Ascending aorta (tissue), 2 donors: Measurements from ENCODE around the gene TSPYL1. TPM values are rescaled to one million over a fixed set of nuclear protein-coding genes. Genes with fewer than 3 reads are reported as not detected.

Source experiments
- DNase-seq, 2 donors: peaks; one replicate each; pipeline ENCODE4 v3.0.0-alpha.2; 2019; ENCODE audit warnings: low spot score in 2 of 2
- H3K27ac ChIP-seq, 2 donors: fragments of 200-600 bp; sonication (generic); one replicate each; pipeline ENCODE4 v1.5.1; 2016 to 2017; ENCODE audit warnings: mild to moderate bottlenecking in 1 of 2
- H3K27me3 ChIP-seq: fragments of 200-600 bp; sonication (generic); one replicate; pipeline ENCODE4 v1.5.1; 2017
- H3K36me3 ChIP-seq, 2 donors: fragments of 200-600 bp; sonication (generic); one replicate each; pipeline ENCODE4 v1.5.1; 2016
- H3K4me1 ChIP-seq, 2 donors: fragments of 200-600 bp; sonication (generic); one replicate each; pipeline ENCODE4 v1.5.1; 2016 to 2017; ENCODE audit warnings: mild to moderate bottlenecking in 1 of 2
- H3K4me3 ChIP-seq, 2 donors: fragments of 200-600 bp; sonication (generic); one replicate each; pipeline ENCODE4 v1.5.1; 2016 to 2017; ENCODE audit warnings: mild to moderate bottlenecking in 1 of 2
- H3K9me3 ChIP-seq, 2 donors: fragments of 200-600 bp; sonication (generic); one replicate each; pipeline ENCODE4 v1.5.1; 2016
- CTCF ChIP-seq, 3 experiments: fragments of 200-600 bp in 2 of 3; fragments of 450-650 bp in 1 of 3; sonication (generic) in 2 of 3; IDR thresholded peaks; one replicate each; pipeline ENCODE4 v1.5.1; 2016 to 2019; ENCODE audit warnings: antibody characterized with exemption in 3 of 3, mild to moderate bottlenecking in 1 of 3, moderate library complexity in 1 of 3
- intact Hi-C: fragments of 100-400 bp; cut with DNase I; formaldehyde crosslinking; loops from one replicate; pipeline ENCODE4 v1.15.1; 2023
- total RNA-seq: library from RNA; depleted of rRNA; stranded (reverse); fragments of >200 nt; gene quantifications from one replicate; pipeline ENCODE4 v1.1.0, GENCODE V29; 2016

TSPYL1 gene
- total RNA-seq, 1 donor from 2014 or later, result 36.6 TPM

- H3K4me1 ChIP-seq, result no peaks in the 10 kb centered on the region
Observed at GRCh38 chr6:116267836-116268588, 11.7 kb downstream of the TSPYL1 start.

GRCh38 chr6:116266803-116267202, 12.9 kb downstream of the TSPYL1 start:
- intact Hi-C loops, result no loop called here
- H3K4me3 ChIP-seq, result no peak overlapping the region
- H3K9me3 ChIP-seq, result no peaks in the 10 kb centered on the region

More at GRCh38 chr6:116267836-116268588, 11.7 kb downstream of the TSPYL1 start:
- Histone ChIP-seq H3K27me3 (no peaks in the 10 kb centered on the region), H3K9me3 (no peaks in the 10 kb centered on the region), H3K4me3 (no peak overlapping the region), H3K36me3 (peaks cover 3% of the 10 kb centered on the region in 2 donors), H3K27ac (no peak overlapping the region)
- no peak for DNase-seq
- intact Hi-C loops, result loop anchor here (1.0 kb wide), 1 partner anchor 293 kb away; no protein-coding TSS in a partner anchor
- TF ChIP-seq CTCF (IDR thresholded peaks at IDR 0.05), result no peak

GRCh38 chr6:116265041-116265829, 14.5 kb downstream of the TSPYL1 start:
- no peaks in the 10 kb centered on the region for H3K36me3 ChIP-seq
- no peaks in the 10 kb centered on the region for H3K4me1 ChIP-seq
- TF ChIP-seq CTCF (IDR thresholded peaks at IDR 0.05), result no peak
- intact Hi-C loops, result no loop called here
- H3K27me3 ChIP-seq, result no peaks in the 10 kb centered on the region
- no peaks in the 10 kb centered on the region for H3K9me3 ChIP-seq
- H3K4me3 ChIP-seq, result no peak overlapping the region
- no peak overlapping the region for H3K27ac ChIP-seq
- no peak for DNase-seq

More at GRCh38 chr6:116266803-116267202, 12.9 kb downstream of the TSPYL1 start:
- no peaks in the 10 kb centered on the region for H3K4me1 ChIP-seq
- DNase-seq, result no peak
- H3K27me3 ChIP-seq, result no peaks in the 10 kb centered on the region
- no peak for TF ChIP-seq CTCF (IDR thresholded peaks at IDR 0.05)
- no peak overlapping the region for H3K27ac ChIP-seq
- H3K36me3 ChIP-seq, result no peaks in the 10 kb centered on the region

- DNase-seq, result no peak
- Histone ChIP-seq H3K27ac (no peak overlapping the region), H3K4me3 (no peak overlapping the region), H3K9me3 (no peaks in the 10 kb centered on the region), H3K36me3 (peaks cover 0 to 3% of the 10 kb centered on the region in 2 donors), H3K27me3 (no peaks in the 10 kb centered on the region), H3K4me1 (no peaks in the 10 kb centered on the region)
- intact Hi-C loops, result no loop called here
- TF ChIP-seq CTCF (IDR thresholded peaks at IDR 0.05), result no peak
Observed at GRCh38 chr6:116263353-116263752, 16.4 kb downstream of the TSPYL1 start.

- Histone ChIP-seq H3K4me3 (no peak overlapping the region), H3K27ac (no peak overlapping the region), H3K4me1 (peaks cover 0 to 3% of the 10 kb centered on the region in 2 donors), H3K36me3 (peaks cover 0 to 3% of the 10 kb centered on the region in 2 donors), H3K9me3 (no peaks in the 10 kb centered on the region), H3K27me3 (no peaks in the 10 kb centered on the region)
- DNase-seq, result no peak
- TF ChIP-seq CTCF (IDR thresholded peaks at IDR 0.05), result no peak
- intact Hi-C loops, result no loop called here
Observed at GRCh38 chr6:116258520-116258919, 21.2 kb downstream of the TSPYL1 start.
